ENCODE data around the gene AGPAT3. TPM values are rescaled to one million over a fixed set of nuclear protein-coding genes. Genes with fewer than 3 reads are reported as not detected.

AGPAT3 gene
- total RNA-seq, 1 donor from 2014 or later: 57.7 TPM

DNA sequence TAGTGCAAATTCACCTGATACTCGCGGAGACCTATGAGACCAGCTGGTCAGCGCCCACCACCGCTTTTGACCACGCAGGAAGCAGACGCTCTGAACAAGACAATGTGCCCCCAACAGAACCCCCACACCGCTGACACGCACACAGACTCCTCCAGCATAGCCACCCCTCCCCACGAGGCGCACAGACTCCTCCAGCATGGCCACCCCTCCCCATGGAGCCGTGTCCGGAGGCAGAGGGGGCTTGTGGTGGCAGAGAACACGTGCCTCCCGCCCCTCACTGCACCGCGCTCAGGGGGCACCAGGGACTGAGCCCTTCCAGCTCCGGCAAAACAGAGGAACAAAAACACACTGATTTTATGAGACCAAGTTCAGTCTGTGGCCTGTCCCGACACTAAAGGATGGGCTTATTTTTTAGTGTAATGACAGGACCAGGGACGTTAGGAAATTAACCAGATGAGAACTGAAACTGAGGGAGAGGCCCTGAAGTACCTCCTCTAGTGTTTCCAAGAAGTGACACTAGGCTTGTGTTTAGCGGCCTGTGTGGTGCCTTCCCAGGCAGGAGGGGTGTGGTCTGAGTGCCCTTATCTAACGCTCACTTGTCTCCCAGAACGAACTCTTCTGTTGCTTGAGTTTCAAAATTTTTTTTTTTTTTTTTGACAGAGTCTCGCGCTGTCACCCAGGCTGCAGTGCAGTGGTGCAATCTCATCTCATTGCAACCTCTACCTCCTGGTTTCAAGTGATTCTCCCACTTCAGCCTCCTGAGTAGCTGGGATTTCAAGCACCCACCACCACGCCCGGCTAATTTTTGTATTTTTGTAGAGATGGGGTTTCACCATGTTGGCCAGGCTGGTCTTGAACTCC lies 10.0 kb upstream of the AGPAT3 start:
- Mint-ChIP-seq H3K27ac (peak overlapping the region; percentile 12), H3K4me1 (peaks cover 14% of the 10 kb centered on the region), H3K4me3 (peak overlapping the region; percentile 42), H3K36me3 (ENCODE audit: low read depth) (no peaks in the 10 kb centered on the region), H3K27me3 (no peaks in the 10 kb centered on the region), H3K9me3 (peaks cover 5% of the 10 kb centered on the region)
- DNase-seq (no peak), ATAC-seq (ENCODE audit: low read depth) (peak; percentile 98)
- POLR2A ChIA-PET: interaction anchor here (1.4 kb wide), 1 partner anchor 8 kb away, joined by 5 read pairs; no protein-coding TSS in a partner anchor
- intact Hi-C loops (cut with micrococcal nuclease): no loop called here
- TF ChIP-seq, protein P1, sequence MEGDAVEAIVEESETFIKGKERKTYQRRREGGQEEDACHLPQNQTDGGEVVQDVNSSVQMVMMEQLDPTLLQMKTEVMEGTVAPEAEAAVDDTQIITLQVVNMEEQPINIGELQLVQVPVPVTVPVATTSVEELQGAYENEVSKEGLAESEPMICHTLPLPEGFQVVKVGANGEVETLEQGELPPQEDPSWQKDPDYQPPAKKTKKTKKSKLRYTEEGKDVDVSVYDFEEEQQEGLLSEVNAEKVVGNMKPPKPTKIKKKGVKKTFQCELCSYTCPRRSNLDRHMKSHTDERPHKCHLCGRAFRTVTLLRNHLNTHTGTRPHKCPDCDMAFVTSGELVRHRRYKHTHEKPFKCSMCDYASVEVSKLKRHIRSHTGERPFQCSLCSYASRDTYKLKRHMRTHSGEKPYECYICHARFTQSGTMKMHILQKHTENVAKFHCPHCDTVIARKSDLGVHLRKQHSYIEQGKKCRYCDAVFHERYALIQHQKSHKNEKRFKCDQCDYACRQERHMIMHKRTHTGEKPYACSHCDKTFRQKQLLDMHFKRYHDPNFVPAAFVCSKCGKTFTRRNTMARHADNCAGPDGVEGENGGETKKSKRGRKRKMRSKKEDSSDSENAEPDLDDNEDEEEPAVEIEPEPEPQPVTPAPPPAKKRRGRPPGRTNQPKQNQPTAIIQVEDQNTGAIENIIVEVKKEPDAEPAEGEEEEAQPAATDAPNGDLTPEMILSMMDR (IDR thresholded peaks at IDR 0.05): no peak
- CTCF ChIA-PET: no interaction called here

GRCh38 chr21:43855955-43856354 lies 9.1 kb upstream of the AGPAT3 start:
- CTCF ChIA-PET: no interaction called here
- intact Hi-C loops (cut with micrococcal nuclease): no loop called here
- TF ChIP-seq, protein P1 (IDR thresholded peaks at IDR 0.05): no peak
- ATAC-seq (ENCODE audit: low read depth) (no peak), DNase-seq (no peak)
- no peak overlapping the region for H3K4me3 Mint-ChIP-seq
- POLR2A ChIA-PET: interaction anchor here (1.4 kb wide), 1 partner anchor 7 kb away, joined by 5 read pairs; no protein-coding TSS in a partner anchor
- H3K4me1 Mint-ChIP-seq: peaks cover 14% of the 10 kb centered on the region
- H3K27me3 Mint-ChIP-seq: no peaks in the 10 kb centered on the region
- H3K36me3 Mint-ChIP-seq (ENCODE audit: low read depth): no peaks in the 10 kb centered on the region
- H3K27ac Mint-ChIP-seq: no peak overlapping the region
- peaks cover 3% of the 10 kb centered on the region for H3K9me3 Mint-ChIP-seq

DNA sequence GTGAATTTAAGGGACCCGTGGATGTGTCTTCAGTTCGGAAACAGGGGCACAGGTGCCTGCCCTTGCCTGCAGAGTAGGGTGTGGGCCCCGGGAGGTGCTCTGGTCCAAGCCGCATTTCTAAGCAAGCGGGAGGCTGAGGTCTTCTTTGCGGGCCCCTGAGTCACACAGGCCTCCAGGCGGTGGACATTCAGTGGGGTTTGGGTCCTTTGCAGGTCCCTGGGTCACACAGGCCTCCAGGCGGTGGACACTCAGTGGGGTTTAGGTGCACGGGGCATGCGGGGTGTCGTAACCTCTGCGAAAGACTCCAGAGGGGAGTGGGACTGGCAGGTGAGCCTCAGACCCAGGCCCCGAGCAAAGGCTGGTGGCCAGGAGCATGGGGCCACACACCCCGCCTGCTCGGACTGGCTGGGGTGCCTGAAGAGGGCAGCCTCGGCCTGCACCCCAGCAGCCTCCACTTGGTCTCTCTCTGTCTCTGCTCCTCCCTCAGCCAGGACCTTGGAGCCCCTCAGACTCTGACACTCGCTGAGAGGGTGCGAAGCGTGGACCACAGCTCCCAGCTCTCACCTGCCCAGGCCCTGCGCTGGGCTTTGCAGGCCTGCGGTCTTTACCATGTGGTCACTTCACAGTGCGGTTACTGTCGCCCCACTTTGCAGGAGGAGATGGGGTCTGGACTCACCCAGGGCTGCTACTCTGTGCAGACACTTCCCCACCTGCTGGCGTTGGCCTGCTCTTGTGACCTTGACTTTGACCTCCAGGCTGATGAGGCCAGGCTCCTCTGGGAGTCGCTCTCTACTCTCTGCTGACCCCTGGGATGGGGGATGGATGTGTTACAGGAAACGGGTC lies 6.0 kb upstream of the AGPAT3 start:
- ChIA-PET CTCF (no interaction called here), POLR2A (no interaction called here)
- ATAC-seq (ENCODE audit: low read depth) (no peak), DNase-seq (no peak)
- no peaks in the 10 kb centered on the region for H3K27me3 Mint-ChIP-seq
- no peaks in the 10 kb centered on the region for H3K36me3 Mint-ChIP-seq (ENCODE audit: low read depth)
- H3K9me3 Mint-ChIP-seq: no peaks in the 10 kb centered on the region
- intact Hi-C loops (cut with micrococcal nuclease): no loop called here
- no peak overlapping the region for H3K27ac Mint-ChIP-seq
- TF ChIP-seq, protein P1 (IDR thresholded peaks at IDR 0.05): no peak
- H3K4me1 Mint-ChIP-seq: peaks cover 28% of the 10 kb centered on the region
- no peak overlapping the region for H3K4me3 Mint-ChIP-seq

GRCh38 chr21:43859747-43860214 lies 5.2 kb upstream of the AGPAT3 start:
- TF ChIP-seq, protein P1 (IDR thresholded peaks at IDR 0.05): no peak
- Mint-ChIP-seq H3K36me3 (ENCODE audit: low read depth) (no peaks in the 10 kb centered on the region), H3K27me3 (no peaks in the 10 kb centered on the region), H3K9me3 (no peaks in the 10 kb centered on the region), H3K27ac (no peak overlapping the region), H3K4me3 (no peak overlapping the region), H3K4me1 (peaks cover 26% of the 10 kb centered on the region)
- ATAC-seq (ENCODE audit: low read depth) (no peak), DNase-seq (no peak)
- ChIA-PET POLR2A (no interaction called here), CTCF (no interaction called here)
- intact Hi-C loops (cut with micrococcal nuclease): no loop called here

DNA sequence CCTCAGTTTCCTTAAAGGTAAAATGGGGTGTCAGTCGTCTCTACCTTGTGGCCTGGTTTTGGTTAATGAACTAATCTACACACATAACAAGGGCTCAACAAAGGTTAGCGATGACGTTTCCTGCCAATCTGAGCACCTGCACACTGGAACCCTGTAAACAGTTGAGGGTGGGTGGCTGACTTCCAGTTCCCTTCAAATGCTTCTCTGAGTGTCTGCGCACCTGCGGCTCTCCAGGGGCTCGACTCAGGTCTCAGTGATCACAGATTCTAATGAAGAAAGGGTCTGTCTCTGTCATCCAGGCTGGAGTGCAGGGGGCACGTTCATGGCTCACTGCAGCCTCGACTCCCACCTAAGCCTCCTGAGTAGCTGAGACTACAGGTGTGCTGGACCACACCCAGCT lies 3.3 kb upstream of the AGPAT3 start:
- no peak for DNase-seq
- ChIA-PET POLR2A (no interaction called here), CTCF (no interaction called here)
- H3K4me1 Mint-ChIP-seq: peaks cover 18% of the 10 kb centered on the region
- TF ChIP-seq, protein P1 (IDR thresholded peaks at IDR 0.05): no peak
- H3K27me3 Mint-ChIP-seq: no peaks in the 10 kb centered on the region
- no peak overlapping the region for H3K4me3 Mint-ChIP-seq
- no peaks in the 10 kb centered on the region for H3K36me3 Mint-ChIP-seq (ENCODE audit: low read depth)
- intact Hi-C loops (cut with micrococcal nuclease): no loop called here
- no peak overlapping the region for H3K27ac Mint-ChIP-seq
- no peak for ATAC-seq (ENCODE audit: low read depth)
- no peaks in the 10 kb centered on the region for H3K9me3 Mint-ChIP-seq

Data from activated B cell treated with CpG ODN at 0.5 μM for 24 hours (primary cell).